ENCODE results near the gene NBAS.

Gene NBAS

DNA sequence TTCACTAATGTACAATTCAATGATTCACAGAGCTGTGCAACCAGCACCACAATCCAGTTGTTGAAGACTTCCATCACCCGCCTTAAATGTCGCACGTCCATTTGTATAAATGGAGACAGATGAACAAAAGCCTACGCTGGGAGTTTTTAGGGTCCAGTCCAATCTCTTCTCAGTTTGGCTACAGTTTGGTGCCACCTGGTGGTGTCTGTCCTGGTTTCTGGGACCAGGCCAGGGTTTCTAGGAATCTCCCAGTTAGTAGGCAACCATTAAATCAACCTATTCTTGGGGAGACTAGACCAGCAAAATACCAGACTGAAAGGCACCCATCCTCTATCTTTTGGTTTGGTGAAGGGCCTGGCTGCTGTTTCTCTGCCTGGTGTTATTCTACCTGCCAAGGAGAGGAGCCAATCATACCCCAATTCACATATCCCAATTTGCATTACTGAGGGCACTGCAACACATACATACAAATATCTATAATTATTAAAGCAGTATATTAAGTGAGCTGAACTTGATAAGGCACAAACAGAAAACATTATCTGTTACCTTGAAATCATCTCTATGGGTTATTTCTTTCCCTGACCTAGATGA, 27.3 kb upstream of the NBAS start:
- peak; percentile 34 for DNase-seq

GRCh38 chr2:15584767-15585469, 23.8 kb upstream of the NBAS start:
- no peak for DNase-seq

- DNase-seq = no peak
Measured at GRCh38 chr2:15584316-15584715, 23.2 kb upstream of the NBAS start.

DNA sequence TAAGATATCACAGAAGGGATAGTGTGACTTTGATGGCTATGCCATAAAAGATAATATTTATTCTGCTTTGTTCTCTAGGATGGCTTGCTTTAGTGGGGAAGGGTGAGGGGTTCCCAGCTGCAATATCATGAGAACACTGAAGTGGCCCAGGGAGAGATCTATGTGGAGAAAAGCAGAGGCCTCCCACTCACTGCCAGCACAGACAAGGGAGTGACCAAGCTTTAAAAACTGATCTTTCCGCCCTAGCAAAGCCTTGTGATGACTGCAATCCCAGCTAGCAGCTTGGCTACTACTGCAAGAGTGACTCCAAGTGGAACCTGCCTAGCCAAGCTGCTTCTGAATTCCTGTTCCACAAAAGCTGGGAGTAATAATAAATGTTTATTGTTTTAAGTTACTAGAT, 22.7 kb upstream of the NBAS start:
- no peak for DNase-seq

GRCh38 chr2:15582710-15583357, 21.7 kb upstream of the NBAS start:
- DNase-seq = no peak

GRCh38 chr2:15580451-15580850, 19.3 kb upstream of the NBAS start:
- DNase-seq = no peak

- no peak for DNase-seq
Measured at GRCh38 chr2:15579641-15580040, 18.5 kb upstream of the NBAS start.

DNA sequence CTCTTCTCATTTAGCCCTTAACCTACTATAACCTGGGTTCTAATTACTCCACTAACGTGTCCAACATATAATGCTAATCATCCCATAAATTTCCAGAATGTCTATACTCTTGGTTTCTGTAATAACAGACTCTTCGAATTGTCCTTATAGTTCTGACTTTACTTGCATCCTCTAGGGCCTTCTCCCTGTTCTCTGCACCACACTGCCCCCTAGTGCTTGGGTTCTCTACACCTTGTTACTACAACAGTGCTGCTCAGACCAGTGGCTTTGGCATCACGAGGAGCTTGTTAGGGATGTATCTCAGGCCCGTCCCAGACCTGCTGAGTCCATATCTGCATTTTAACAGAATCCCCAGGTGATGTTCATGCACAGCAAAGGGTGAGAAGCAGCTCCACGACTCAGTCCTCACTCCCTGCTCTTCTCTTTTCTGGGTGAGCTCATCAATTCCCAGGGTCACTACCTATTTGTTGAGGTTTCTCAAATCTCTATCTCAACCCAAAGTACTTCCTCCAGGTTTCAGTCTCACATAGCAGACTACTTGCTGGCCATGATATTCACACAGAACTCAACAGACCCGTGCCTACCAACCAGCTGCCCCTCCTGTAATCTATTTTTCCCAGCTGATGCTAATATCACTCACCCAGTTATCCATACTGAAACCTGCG, 16.1 kb upstream of the NBAS start:
- DNase-seq = peak; percentile 68

DNA sequence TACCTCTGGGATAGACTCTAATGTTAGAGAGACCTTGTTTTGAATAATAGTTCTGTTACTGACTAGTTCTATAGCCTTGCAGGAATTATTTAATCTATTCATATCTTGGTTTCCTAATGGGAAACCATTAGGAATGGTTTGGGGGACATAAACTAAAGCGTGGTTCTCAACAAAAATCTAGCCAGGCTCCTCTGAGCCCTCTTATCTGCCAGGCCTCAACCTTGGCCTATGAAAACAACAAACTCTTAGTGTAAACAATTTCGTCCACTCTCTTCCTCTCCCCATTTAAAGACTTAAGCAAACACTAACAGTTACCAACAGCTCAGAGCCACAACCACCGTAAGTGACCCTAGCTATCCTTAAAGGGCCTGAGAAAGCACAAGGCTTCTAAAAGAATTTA, 10.6 kb upstream of the NBAS start:
- no peak for DNase-seq

- DNase-seq = no peak
Measured at GRCh38 chr2:15570104-15570503, 9.0 kb upstream of the NBAS start.

DNA sequence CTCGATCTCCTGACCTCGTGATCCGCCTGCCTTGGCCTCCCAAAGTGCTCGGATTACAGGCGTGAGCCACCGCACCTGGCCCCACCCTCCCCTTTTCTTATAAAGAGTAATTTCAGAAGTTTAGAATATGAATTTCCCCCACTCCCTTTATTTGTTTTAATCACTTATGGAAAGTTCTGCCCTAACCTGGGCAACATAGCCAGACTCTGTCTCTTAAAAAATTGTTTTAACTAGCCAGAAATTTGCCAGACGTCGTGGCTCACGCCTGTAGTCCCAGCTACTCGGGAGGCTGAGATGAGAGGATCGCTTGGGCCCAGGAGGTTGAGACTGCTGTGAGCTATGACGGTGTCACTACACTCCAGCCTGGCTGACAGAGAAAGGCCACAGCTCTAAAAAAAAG, 7.7 kb upstream of the NBAS start:
- DNase-seq = no peak

- DNase-seq = no peak
Measured at GRCh38 chr2:15566912-15567311, 5.8 kb upstream of the NBAS start.

DNA sequence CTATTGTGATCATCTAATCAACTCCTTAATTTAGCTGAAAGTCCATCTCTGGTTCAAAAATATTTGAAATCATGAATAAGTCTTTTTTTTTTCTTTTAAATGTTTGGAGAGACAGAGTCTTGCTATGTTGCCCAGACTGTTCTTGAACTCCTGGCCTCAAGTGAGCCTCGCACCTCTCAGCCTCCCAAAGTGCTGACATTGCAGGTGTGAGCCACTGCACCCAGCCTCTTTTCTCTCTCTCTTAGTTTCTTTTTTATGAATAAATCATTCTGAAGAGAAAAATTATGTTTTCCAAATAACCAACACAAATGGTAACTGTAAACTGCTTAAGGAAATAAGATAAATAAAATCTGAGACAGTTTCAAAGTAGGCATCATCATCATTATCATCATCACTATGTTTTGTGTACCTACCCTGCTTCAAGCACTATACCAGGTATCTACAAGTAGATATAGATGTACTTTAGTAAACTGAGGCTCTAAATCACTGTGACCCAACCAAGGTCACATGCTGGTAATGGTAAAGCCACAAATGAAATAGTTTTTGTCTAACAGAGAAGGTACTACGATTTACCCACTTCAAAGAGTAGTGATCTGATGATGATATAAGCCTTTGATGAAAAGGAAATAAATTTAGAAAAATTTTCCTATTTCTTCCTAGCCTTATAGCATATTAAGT, 5.0 kb upstream of the NBAS start:
- no peak for DNase-seq

- DNase-seq = no peak
Measured at GRCh38 chr2:15565392-15565791, 4.3 kb upstream of the NBAS start.

DNA sequence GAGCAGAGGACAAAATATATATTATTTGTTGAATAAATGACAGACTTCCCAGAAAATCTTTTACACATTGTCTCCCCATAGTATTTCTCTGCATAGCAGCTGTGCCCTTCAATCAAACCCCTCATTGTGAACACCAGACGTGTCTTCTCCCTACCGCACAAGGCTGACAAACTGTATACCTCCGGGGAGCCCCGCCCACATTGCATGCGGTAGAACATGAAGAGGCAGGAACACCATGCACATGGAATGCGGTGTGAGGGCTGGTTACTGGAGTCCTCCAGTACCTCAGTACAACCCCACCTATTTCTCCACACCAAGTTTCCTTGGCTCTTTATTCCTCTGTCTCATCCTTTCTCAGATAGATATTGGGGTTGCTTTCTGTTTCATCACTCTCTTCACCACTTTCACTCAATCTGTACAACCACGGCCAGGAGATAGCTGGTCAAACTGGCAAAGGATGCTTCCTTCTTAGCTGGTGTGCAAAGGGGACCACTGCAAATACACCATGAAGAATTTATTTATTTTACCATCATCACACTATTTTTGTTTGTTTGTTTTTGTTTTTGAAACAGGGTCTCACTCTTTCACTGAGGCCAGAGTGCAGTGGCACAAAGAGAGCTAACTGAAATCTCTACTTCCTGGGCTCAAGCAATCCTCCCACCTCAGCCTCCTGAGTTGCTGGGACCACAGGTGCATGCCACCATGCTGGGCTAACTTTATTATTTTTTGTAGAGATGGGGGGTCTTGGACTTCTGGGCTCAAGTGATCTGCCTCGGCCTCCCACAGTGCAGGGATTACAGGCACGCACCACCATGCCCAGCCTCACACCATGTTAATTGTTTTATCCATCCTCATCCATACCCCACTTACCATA, 2.3 kb upstream of the NBAS start:
- DNase-seq = no peak

DNA sequence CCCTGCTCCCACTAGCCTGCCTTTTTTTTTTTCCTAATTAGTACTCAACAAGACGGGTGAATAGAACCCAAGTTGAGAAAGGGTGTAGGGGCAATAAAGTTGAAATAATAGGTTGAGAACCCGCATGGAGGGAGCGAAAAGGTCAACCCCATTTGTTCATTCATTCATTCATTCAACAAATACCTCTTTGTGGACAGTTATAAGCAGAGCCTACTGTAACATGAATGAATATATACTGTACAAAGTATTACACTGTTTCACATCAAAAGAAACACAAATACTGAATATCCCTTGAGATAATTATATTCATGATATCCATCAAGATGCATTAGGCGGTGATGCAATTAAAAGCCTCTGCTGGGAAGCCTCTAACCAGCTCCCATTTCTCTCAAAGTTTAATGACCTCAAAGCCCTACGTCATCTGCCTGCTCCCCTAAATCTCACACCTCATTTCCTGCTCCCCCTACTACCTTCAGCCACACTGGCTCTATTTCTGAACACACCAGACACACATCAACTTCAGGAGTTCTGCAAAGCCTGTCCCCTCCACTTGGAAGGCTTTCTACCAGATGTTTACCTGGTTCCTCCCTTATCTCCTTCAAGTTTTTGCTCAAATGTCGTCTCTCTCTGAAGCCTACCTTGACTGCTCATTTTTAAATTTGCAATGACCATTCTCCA, 1.4 kb upstream of the NBAS start:
- no peak for DNase-seq

- peak; percentile 54 for DNase-seq
Measured at GRCh38 chr2:15561574-15562344, 625 bp upstream of the NBAS start.

- DNase-seq = no peak
Measured at GRCh38 chr2:15560140-15560987, 770 bp downstream of the NBAS start.

- no peak for DNase-seq
Measured at GRCh38 chr2:15559379-15560139, 1.6 kb downstream of the NBAS start.
